ENCODE measurements around the gene ERVW-1.
"Not testable (repeated sequence)": the region's sequence is repeated elsewhere in the genome, so short reads cannot be mapped to it uniquely, and the experiment has no call there.

ERVW-1 gene, protein sequence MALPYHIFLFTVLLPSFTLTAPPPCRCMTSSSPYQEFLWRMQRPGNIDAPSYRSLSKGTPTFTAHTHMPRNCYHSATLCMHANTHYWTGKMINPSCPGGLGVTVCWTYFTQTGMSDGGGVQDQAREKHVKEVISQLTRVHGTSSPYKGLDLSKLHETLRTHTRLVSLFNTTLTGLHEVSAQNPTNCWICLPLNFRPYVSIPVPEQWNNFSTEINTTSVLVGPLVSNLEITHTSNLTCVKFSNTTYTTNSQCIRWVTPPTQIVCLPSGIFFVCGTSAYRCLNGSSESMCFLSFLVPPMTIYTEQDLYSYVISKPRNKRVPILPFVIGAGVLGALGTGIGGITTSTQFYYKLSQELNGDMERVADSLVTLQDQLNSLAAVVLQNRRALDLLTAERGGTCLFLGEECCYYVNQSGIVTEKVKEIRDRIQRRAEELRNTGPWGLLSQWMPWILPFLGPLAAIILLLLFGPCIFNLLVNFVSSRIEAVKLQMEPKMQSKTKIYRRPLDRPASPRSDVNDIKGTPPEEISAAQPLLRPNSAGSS

DNA sequence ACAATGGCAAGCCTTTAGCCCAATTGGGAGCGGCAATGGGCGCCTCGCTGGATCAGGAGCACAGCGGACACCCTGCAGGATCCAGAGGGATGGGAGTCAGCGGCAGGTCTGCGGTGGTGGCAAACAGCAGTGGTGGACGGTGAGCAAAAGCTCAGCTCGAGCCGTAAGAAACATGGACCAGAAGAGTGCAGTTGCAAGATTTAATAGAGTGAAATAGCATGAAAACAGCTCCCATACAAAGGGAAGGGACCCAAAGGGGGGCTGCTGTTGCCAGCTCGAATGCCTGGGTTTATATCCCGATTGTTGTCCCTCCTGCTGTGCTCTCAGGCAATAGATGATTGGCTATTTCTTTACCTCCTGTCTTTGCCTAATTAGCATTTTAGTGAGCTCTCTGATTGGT, at the start of gene ERVW-1:
ERVW-1 (minus strand) TSS at position 266 of the 400 bp plus-strand sequence. CDS start 7,565 bp downstream, outside the sequence.
- DNase-seq (ENCODE audit: low spot score), result not testable (repeated sequence)

DNA sequence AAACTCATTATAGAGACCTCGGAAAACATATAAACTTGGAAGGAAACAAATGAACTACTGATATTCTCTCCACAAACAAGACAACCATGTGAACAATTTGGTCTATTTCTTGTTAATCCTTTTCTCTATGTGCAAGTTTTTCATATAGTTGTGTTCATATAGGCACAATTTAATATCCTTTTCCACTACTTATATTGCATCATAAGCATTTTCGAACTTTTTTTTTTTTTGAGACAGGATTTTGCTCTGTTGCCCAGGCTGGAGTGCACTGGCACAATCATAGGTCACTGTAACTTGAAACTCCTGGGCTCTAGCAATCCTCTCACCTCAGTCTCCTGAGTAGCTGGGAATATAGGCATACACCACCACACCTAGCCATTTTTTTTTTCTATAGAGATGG, 45.4 kb upstream of the ERVW-1 start:
- DNase-seq (ENCODE audit: low spot score), result no peak

DNA sequence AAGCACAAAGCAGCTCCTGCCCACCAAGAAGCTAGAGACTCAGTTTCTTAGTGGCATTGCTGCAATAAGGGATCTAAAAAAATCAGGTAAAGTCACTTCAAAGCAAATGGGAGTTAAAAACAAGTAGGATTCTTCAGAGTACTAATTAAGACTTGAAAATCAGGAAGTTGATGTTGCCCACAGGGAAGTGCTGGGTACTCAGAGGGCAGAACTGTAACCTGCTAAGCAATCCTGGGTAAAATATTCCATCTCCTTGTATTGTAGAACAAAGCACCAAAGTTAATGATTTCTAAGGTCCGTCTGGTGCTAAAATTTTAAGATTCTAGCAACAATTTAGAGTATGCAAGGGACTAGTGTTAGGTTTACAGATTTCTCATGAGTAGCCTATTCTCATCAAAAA, 42.3 kb upstream of the ERVW-1 start:
- DNase-seq (ENCODE audit: low spot score), result no peak

DNA sequence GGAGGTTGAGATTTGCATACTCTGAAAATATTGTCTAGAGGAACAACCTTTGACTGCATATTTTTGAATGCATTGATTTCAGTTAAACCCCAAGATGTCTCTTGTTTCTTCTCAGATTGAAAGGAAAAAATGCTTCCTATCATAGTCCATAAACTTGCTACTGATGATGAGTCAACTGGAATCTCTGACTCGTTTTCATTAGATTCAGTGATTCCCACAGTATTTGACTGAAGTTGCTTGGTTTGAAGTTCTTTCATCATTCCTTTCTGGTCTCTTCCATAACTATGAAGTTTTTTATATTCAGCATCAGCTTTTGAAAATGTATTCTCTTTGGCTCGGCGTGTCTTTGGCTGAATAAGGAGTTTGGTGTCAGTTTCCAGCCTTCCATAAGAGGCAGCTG, 39.9 kb upstream of the ERVW-1 start:
- DNase-seq (ENCODE audit: low spot score), result no peak

DNA sequence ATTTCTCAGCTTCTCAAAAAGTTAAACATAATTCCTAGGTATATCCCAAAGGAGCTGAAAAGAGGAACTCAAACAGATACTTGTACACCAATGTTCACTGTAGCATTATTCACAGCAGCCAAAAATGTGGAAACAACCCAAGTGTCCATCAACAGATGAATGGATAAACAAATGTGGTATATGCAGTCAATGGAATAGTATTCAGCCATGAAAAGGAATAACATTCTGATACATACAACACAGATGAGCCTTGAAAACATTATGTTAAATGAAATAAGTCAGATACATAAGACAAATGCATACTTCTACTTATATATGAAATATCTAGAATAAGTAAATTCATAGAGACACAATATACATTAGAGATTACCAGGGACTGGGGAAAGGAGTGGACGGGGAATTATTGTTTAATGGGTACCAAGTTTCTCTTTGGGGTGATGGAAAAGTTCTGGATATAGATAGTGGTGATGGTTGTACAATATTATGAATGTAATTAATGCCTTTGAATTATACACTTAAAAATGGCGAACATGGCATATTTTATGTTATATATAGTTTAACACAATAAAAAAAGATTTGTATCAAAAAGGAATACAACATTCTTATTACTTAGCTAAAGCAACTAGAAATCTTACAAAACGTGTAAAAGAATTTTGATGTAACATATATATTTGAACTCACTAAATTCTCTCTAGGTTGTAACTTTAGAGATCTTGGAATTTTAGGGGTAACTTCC, 35.6 kb upstream of the ERVW-1 start:
- no peak for DNase-seq (ENCODE audit: low spot score)

DNA sequence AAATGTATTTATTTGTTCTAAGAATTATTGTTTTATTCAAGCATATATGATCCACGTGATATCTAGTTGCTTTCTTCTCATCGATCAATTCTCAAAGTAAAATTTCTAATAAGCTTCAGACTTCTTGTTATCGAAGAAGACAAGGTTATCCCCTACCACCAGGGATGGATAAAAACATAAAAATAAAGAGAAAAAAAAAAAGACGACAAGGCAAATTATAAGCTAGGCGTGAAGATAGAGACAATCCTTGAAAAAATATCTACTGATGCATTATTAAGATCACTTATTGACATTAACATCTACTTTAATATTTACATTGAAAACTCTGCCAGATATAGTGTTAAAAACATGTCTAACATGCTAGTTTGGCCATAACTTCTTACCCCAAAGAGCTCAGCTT, 31.2 kb upstream of the ERVW-1 start:
- DNase-seq (ENCODE audit: low spot score), result no peak

DNA sequence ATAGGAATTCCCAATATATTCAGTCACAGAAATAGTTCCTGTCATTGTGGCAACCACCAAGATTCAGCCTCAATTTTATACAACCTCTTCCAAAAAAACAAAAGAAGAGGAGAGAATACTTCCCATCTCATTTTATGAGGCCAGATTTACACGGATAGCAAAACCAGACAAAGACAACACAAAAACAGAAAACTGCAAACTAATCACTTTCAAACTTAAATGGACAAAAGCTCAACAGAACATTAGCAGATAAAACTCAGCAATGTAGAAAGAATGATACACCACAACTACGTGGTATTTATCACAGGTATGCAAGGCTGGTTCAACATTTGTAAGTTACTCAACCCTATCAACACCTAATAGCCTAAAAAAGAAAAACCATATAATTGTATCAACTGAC, 28.6 kb upstream of the ERVW-1 start:
- DNase-seq (ENCODE audit: low spot score), result no peak

DNA sequence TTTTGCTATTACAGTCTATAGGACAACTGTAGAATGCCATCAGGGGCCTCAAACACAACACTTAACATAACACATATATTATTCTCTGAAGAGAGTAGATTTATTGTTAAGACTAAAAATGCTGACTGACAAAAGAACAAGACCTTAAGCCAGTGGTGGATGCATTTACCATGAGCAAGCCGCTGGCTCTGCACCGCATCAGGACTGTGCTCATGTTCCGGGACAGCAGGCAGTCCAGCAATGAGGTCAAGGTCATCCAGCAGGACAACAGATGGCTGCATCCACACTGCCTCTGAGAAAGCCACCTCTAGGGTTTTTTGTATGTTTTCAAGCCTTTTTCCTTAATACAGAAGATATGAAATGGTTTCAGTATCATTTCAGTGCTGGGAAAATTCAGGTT, 26.8 kb upstream of the ERVW-1 start:
- no peak for DNase-seq (ENCODE audit: low spot score)

DNA sequence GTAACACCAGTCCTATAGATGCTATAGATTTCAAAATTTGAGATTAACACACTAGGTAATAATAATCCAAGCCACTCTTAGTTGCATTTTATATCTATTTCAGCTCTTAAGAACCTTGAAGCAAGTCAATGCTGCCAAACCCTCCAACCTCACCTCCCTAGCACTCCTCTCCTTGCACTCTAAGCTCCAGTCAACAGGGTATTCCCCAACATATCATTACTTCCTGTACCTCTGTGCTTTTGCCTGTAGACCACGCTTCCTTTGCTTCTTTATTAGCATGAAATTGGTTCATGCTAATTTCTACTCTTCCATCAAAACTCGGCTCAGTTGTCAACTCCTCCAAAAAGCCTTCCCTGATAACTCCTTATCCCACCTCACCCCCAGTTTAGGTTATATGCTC, 26.0 kb upstream of the ERVW-1 start:
- DNase-seq (ENCODE audit: low spot score), result no peak

DNA sequence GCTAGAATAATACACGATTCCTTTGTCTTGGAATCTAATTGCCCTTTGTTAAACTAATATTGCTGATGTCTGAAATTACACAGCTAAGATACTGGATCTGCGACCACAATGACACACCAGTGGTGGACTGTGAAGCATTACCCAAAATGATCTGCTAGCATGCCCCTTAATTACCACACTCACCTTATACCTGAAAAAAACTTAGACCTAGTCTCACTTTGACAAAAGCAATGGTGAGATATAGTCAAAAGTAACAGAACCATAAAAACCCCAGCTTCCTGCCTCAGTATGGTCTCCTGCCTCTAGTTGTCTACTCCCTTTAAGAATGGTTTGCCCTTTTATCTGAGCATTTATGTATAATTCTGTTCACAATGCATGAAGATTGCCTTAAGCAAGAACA, 20.8 kb upstream of the ERVW-1 start:
- no peak for DNase-seq (ENCODE audit: low spot score)

DNA sequence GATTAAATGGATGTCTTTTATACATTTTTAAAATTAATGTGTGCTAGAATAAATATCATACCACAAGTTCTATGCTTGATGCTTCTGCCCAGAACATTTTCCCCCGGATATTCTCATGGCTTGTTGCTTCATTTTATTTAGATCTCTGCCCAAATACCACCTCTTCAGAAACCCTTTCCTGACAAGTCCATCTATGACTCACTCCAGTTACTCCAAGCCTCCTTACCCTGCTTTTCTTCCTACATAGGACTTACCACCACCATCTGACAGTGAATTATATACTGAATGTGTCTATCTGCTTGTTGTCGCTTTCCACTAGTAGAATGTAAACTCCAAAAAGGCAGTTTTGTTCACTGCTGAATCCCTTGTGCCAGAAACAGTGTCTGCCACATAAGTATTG, 19.1 kb upstream of the ERVW-1 start:
- DNase-seq (ENCODE audit: low spot score), result peak; percentile 11

DNA sequence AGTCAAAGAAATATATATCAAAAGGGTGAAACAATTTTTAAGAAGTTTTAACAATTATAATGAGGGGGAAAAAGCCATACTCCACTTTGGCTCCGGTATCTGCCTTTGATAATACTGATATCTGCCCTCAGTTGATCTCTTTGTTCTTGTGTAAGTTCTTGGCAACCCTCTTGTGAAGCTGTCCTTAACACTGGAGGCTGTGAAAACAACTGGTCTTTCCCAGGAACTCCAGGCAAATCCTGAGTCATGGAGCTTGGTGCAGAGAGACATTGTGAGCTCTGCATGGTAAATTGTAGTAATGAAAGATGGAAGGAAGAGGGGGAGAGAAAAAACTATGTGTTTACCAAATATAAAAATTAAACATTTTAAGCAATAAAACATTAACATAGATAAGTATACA, 11.9 kb upstream of the ERVW-1 start:
- no peak for DNase-seq (ENCODE audit: low spot score)

DNA sequence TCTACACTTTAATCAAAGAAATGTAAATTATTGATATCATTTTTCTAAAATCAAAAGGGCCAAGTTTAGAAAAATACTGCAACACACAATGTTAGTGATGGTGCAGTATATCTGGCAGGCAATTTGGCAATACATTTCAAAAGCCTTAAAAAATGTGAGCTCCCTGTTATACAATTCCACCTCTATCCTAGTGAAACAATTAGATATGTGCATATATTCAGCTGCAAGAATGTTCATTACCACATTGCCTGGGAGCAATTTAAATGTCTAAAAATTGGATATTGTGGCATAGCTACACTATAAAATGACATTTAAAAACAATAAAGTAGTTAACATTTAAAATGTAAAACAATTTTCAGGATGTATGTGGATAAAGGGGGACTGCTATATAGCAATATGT, 10.1 kb upstream of the ERVW-1 start:
- DNase-seq (ENCODE audit: low spot score), result no peak

DNA sequence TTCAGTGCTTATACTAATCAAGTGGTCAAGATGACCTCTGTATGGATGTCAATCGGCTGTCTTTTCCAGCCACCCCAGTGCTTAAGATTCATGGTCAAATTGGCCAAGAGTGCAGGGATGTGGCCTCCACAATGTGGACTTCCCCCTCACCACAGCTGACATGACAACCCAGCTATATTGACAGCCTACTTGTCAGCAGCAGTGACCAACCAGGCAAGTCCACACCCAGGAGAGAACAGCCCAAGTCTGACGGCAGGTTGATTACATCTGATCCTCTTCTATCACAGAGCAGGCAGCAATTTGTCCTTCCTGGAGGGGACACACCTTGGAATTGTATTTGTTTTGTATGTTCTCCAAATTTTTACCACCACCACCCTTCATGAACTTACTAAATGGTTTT, 8.2 kb upstream of the ERVW-1 start:
- no peak for DNase-seq (ENCODE audit: low spot score)

DNA sequence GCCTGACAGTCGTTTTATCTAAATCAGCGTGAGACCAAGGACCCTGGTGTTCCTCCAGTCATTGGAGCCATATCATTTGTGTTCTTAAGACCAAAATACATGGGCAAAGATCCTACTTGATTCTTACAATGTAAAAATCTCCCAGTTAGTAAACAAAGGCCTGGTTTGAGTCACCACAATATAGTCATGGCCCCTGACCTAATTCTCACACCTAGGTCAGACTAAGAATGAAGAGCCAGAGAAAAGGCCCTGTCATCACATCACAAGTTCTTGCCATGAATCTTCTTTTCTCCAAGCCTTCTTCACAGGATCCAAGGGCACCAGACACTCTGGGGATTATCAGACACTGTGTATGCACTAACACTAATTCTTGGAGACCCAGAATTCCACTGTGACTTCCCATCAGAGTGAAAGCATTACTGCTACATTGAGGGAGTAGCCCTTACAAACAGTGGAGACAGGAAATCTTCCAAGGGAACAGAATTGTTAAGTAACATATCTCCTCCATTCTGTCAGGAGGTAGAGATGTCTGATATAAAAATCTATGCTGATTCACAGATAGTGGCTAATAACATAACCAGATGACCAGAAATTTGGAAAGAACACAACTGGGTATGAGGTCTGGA, 7.6 kb upstream of the ERVW-1 start:
- no peak for DNase-seq (ENCODE audit: low spot score)

DNA sequence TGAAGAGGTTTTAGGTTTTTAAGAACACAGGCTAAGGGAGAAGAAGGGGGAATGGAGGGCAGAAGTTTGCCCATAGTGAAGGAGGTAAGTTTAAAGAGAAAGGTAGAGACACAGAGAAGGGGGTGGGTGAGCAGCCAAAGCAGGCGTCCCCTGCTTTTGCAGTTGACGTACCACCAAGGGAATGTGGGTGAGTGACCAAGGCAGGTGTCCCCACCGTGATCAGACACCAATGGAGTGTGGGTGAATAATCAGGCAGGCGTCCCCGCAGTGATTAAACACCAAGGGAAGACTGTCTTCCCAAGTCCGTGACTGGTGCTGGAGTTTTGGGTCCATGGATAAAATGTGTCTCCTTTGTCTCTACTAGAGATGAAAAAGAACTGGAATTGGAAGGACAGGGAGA, 6.5 kb upstream of the ERVW-1 start:
- not testable (repeated sequence) for DNase-seq (ENCODE audit: low spot score)

DNA sequence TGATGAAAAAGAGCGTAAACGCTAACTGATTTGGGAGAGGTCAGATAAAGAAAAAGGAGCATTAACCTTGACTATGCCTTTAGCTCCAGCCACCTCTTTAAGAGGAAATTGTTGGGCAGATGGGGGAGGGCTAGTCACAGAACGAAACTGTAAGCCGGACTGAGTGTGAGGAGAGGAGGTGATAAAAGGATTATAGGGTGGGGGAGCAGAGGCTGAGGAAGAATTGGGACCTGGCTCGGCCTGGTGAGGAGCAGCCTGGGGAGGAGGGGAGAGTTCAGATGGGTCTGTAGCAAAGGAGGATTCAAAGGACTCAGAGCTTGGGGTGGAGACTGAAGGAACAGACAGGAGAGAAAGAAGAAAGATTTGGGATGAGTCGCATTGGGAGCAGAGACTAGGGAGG, 5.9 kb upstream of the ERVW-1 start:
- DNase-seq (ENCODE audit: low spot score), result not testable (repeated sequence)

DNA sequence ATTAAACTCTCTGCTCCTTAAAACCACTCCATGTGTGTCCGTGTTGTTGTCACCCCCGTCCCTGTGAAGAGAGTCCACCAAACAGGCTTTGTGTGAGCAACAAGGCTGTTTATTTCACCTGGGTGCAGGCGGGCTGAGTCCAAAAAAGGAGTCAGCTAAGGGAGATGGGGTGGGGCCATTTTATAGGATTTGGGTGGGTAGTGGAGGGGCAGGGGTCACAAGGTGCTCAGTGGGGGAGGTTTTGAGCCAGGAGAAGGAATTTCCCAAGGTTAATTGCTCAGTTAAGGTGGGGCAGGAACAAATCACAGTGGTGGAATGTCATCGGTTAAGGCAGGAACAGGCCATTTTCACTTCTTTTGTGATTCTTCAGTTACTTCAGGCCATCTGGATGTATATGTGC, 1.4 kb upstream of the ERVW-1 start:
- DNase-seq (ENCODE audit: low spot score), result not testable (repeated sequence)

DNA sequence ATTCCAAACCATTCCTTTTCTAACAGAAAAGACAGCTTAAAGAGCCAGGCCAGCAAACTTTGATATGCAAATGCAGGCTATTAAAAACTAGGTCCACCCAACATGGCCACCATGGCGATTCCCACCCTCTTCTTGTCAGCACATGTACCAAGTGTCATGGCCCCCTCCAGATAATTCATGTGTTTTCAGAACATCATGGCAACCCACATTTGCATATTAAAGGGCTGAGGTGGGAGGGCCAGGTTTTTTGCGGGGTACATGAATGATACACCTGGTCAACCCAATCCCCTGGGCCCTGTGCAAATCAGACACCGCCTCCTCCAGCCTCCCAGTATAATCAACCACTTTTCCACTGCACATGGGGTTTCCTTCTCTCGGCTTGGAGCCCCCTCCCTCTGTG, 965 bp upstream of the ERVW-1 start:
- no peak for DNase-seq (ENCODE audit: low spot score)

DNA sequence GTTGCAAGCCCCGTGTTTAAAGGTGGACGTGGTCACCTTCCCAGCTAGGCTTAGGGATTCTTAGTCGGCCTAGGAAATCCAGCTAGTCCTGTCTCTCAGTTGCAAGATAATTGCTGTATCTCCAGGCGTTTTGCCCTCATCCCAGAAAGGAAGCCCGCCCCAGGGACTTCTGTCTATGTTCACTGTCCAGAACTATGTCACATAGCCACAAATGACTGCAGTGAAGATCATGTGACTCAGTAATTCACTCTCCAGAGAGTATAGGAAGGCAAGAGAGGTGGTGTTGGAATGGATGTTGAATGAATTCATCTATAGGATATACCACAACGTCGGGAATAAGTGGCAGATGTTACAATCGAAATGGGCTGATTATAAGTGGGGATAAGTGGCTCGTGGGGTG, 349 bp upstream of the ERVW-1 start:
- no peak for DNase-seq (ENCODE audit: low spot score)

DNA sequence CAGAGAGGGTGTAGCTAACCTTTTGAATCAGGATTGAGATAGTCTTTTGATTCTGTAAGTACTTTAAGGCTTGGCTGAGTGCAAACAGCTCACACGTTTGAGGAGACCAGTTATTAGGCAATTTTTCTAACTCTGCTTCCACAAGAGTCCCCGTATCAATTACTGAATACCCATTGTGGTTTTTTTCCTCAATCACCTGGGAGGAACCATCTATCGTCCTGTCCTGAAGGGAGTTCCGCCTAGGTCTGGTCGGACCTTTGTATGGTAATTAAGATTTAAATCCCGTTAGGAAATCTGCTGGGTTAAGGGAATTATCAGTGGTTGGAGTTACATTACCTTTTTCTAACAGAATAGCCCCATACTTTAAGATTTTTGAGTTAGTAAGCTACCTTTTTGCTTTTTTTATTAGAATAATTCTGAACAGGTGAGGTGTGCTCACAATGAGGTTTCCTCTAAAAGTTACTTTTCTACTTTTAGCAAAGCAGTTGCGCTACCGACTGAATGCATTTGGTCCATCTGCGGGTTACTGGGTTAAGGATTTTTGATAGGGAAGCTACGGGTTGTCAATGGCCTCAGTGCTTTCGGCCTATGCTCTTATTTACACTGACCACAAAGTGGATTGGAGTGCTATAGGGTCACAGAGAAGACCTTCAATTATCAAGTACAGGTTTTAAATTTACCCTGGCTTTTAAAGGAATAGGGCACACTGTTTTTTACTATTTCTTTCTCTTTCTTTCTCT, 1.7 kb downstream of the ERVW-1 start:
- DNase-seq (ENCODE audit: low spot score), result not testable (repeated sequence)

DNA sequence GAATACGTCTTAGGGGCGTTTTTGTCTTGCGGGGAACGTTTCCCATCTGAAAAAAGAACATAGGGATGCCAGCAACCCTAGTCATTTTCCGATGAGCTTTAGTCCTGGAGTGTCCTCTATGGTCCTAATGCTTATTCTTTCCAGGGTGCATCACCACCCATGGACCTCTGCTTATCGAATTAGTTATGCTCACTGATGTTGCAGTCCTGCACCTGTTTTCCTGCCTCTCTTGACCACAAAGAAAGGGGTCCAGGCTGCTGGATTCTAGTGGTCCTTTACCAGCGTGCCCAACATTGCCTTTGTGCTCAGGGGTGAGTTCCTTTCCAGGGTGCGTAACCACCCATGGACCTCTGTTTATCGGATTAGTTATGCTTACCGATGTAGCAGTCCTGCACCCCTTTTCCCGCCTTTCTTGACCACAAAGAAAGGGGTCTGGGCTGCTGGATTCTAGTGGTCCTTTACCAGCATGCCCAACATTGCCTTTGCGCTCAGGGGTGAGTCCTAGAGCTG, 2.4 kb downstream of the ERVW-1 start:
- not testable (repeated sequence) for DNase-seq (ENCODE audit: low spot score)
